GM19035 (cell line): ENCODE data around the gene GPR137.

Experiments used
- ATAC-seq: cut with Tn5 transposase; IDR thresholded peaks from one replicate; pipeline ENCODE4 v1.9.1; 2021; ENCODE audit not compliant: unreplicated experiment

GPR137 gene

GRCh38 chr11:64284962-64285884 is at the start of gene GPR137:
GPR137 (plus strand) TSS chr11:64285848; CDS start chr11:64286525, 677 bp downstream.
- peak; percentile 59 for ATAC-seq

- no peak for ATAC-seq
Observed at GRCh38 chr11:64237484-64237951, 48.1 kb upstream of the GPR137 start.

- no peak for ATAC-seq
Observed at GRCh38 chr11:64238076-64238475, 47.6 kb upstream of the GPR137 start.

- no peak for ATAC-seq
Observed at GRCh38 chr11:64238999-64239398, 46.6 kb upstream of the GPR137 start.

GRCh38 chr11:64239662-64240434 is 45.8 kb upstream of the GPR137 start:
- no peak for ATAC-seq

- ATAC-seq: peak; percentile 54
Observed at GRCh38 chr11:64240435-64241240, 45.0 kb upstream of the GPR137 start, which contains the start of gene FKBP2. FKBP2 (plus strand) TSS chr11:64241095; CDS start chr11:64242388, 1,293 bp downstream.

GRCh38 chr11:64241241-64241490 is 44.5 kb upstream of the GPR137 start:
- ATAC-seq: peak; percentile 64

GRCh38 chr11:64241491-64242374 is 43.9 kb upstream of the GPR137 start:
- ATAC-seq: peak; percentile 8

- ATAC-seq: no peak
Observed at GRCh38 chr11:64243236-64243854, 42.3 kb upstream of the GPR137 start.

- ATAC-seq: no peak
Observed at GRCh38 chr11:64244107-64244506, 41.5 kb upstream of the GPR137 start.

GRCh38 chr11:64244966-64245365 is 40.7 kb upstream of the GPR137 start:
- no peak for ATAC-seq

- ATAC-seq: no peak
Observed at GRCh38 chr11:64245401-64245796, 40.2 kb upstream of the GPR137 start.

- ATAC-seq: no peak
Observed at GRCh38 chr11:64245797-64246620, 39.6 kb upstream of the GPR137 start.

GRCh38 chr11:64246621-64246870 is 39.1 kb upstream of the GPR137 start:
- peak; percentile 14 for ATAC-seq

- ATAC-seq: peak; percentile 38
Observed at GRCh38 chr11:64246871-64247728, 38.5 kb upstream of the GPR137 start, which contains the start of gene PPP1R14B. PPP1R14B (minus strand) TSS chr11:64246943; CDS start chr11:64246673, 270 bp downstream.

GRCh38 chr11:64247729-64248531 is 37.7 kb upstream of the GPR137 start:
- ATAC-seq: no peak

- no peak for ATAC-seq
Observed at GRCh38 chr11:64248578-64248977, 37.1 kb upstream of the GPR137 start.
